Measurements from ENCODE around the gene DIP2A.

The DIP2A gene

GRCh38 chr21:46412521-46413364 is 45.9 kb upstream of the DIP2A start:
- Histone ChIP-seq H3K27ac (ENCODE audit: low read length) (no peak overlapping the region), H3K9ac (ENCODE audit: low read length) (no peak overlapping the region), H3F3A (ENCODE audit: insufficient read depth, low read length) (no peaks in the 10 kb centered on the region), H3K4me3 (ENCODE audit: low read length) (no peak overlapping the region), H2AFZ (ENCODE audit: low read length) (no peak overlapping the region), H3K4me2 (ENCODE audit: low read depth, low read length) (no peak overlapping the region), H3K27me3 (replicated peaks; ENCODE audit: insufficient read depth, low read length) (no peaks in the 10 kb centered on the region), H4K20me1 (ENCODE audit: insufficient read depth, low read length) (no peaks in the 10 kb centered on the region), H3K79me2 (ENCODE audit: low read length) (no peaks in the 10 kb centered on the region), H3K4me1 (ENCODE audit: low read length) (no peaks in the 10 kb centered on the region), H3K9me3 (replicated peaks; ENCODE audit: insufficient read depth, low read length) (no peaks in the 10 kb centered on the region), H3K36me3 (replicated peaks; ENCODE audit: insufficient read depth, low read length) (0 out of 2 replicates have a peak, but pooled peaks cover 5% of the 10 kb centered on the region), H3K9me2 (replicated peaks; ENCODE audit: insufficient read depth, low read length) (no peaks in the 10 kb centered on the region)
- TF ChIP-seq EZH2 (optimal IDR thresholded peaks at IDR 0.05; ENCODE audit: low read depth, low read length) (no peak), CTCF (IDR thresholded peaks at IDR 0.05; ENCODE audit: low read length) (no peak), EZH2phosphoT487 (IDR thresholded peaks at IDR 0.05; ENCODE audit: low read length) (no peak)
- DNase-seq = no peak

- Histone ChIP-seq H3K27ac (ENCODE audit: low read length) (no peak overlapping the region), H3F3A (ENCODE audit: insufficient read depth, low read length) (no peaks in the 10 kb centered on the region), H3K4me1 (ENCODE audit: low read length) (no peaks in the 10 kb centered on the region), H3K79me2 (ENCODE audit: low read length) (no peaks in the 10 kb centered on the region), H3K9me2 (replicated peaks; ENCODE audit: insufficient read depth, low read length) (no peaks in the 10 kb centered on the region), H3K4me3 (ENCODE audit: low read length) (no peak overlapping the region), H2AFZ (ENCODE audit: low read length) (no peak overlapping the region), H3K9me3 (replicated peaks; ENCODE audit: insufficient read depth, low read length) (no peaks in the 10 kb centered on the region), H3K36me3 (replicated peaks; ENCODE audit: insufficient read depth, low read length) (0 out of 2 replicates have a peak, but pooled peaks cover under 1% of the 10 kb centered on the region), H4K20me1 (ENCODE audit: insufficient read depth, low read length) (no peaks in the 10 kb centered on the region), H3K4me2 (ENCODE audit: low read depth, low read length) (no peak overlapping the region), H3K27me3 (replicated peaks; ENCODE audit: insufficient read depth, low read length) (no peaks in the 10 kb centered on the region), H3K9ac (ENCODE audit: low read length) (no peak overlapping the region)
- no peak for DNase-seq
- TF ChIP-seq CTCF (IDR thresholded peaks at IDR 0.05; ENCODE audit: low read length) (no peak), EZH2phosphoT487 (IDR thresholded peaks at IDR 0.05; ENCODE audit: low read length) (no peak), EZH2 (optimal IDR thresholded peaks at IDR 0.05; ENCODE audit: low read depth, low read length) (no peak)
Measured at GRCh38 chr21:46413365-46413696, 45.4 kb upstream of the DIP2A start.

- H3K4me3 ChIP-seq (ENCODE audit: low read length) = no peak overlapping the region
- H2AFZ ChIP-seq (ENCODE audit: low read length) = no peak overlapping the region
- H4K20me1 ChIP-seq (ENCODE audit: insufficient read depth, low read length) = no peaks in the 10 kb centered on the region
- H3K27ac ChIP-seq (ENCODE audit: low read length) = no peak overlapping the region
- no peak overlapping the region for H3K4me2 ChIP-seq (ENCODE audit: low read depth, low read length)
- H3K9ac ChIP-seq (ENCODE audit: low read length) = no peak overlapping the region
- H3K36me3 ChIP-seq (replicated peaks; ENCODE audit: insufficient read depth, low read length) = no peaks in the 10 kb centered on the region
- no peak for DNase-seq
- H3K4me1 ChIP-seq (ENCODE audit: low read length) = no peaks in the 10 kb centered on the region
- H3F3A ChIP-seq (ENCODE audit: insufficient read depth, low read length) = no peaks in the 10 kb centered on the region
- H3K79me2 ChIP-seq (ENCODE audit: low read length) = no peaks in the 10 kb centered on the region
- TF ChIP-seq EZH2phosphoT487 (IDR thresholded peaks at IDR 0.05; ENCODE audit: low read length) = no peak
- TF ChIP-seq CTCF (IDR thresholded peaks at IDR 0.05; ENCODE audit: low read length) = no peak
- TF ChIP-seq EZH2 (optimal IDR thresholded peaks at IDR 0.05; ENCODE audit: low read depth, low read length) = no peak
- no peaks in the 10 kb centered on the region for H3K9me3 ChIP-seq (replicated peaks; ENCODE audit: insufficient read depth, low read length)
- no peaks in the 10 kb centered on the region for H3K9me2 ChIP-seq (replicated peaks; ENCODE audit: insufficient read depth, low read length)
- H3K27me3 ChIP-seq (replicated peaks; ENCODE audit: insufficient read depth, low read length) = no peaks in the 10 kb centered on the region
Measured at GRCh38 chr21:46414965-46415275, 43.8 kb upstream of the DIP2A start.

Measured in MM.1S (cell line).